HG02623 (cell line): Measurements from ENCODE around the gene GOSR1.
"Not testable (repeated sequence)": the region's sequence is repeated elsewhere in the genome, so short reads cannot be mapped to it uniquely, and the experiment has no call there.

Source experiments
- ATAC-seq: cut with Tn5 transposase; IDR thresholded peaks from one replicate; pipeline ENCODE4 v1.9.1; 2021; ENCODE audit warnings: moderate library complexity; ENCODE audit not compliant: unreplicated experiment

The GOSR1 gene

DNA sequence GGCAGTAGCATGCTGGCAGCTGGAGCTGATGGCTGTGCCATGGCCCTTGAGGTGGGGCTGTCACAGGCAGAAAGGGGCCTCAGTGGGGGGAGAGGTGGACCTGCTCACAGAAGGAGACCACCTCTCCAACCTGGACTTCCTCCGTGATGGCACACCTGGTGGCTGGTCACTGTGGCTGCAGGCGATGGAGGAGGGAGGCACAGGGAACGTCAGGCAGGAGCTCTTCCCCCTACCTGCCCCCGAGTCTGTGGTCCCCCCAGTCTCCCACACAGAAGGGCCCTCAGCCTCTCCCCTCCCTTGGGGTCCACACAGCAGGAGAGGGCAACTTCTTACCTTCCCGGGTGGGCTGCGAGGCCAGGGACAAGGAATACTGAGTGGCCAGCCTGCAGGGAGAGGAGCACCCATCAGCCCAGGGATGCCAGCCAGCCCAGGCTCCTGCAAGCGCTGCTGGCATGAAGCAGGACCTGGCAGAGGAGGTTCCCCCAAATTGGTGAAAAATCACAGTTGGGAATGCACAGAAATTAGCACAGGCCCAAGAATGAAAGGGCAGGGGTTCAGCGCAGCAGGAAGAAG, 96.5 kb downstream of the GOSR1 start:
- ATAC-seq: no peak

DNA sequence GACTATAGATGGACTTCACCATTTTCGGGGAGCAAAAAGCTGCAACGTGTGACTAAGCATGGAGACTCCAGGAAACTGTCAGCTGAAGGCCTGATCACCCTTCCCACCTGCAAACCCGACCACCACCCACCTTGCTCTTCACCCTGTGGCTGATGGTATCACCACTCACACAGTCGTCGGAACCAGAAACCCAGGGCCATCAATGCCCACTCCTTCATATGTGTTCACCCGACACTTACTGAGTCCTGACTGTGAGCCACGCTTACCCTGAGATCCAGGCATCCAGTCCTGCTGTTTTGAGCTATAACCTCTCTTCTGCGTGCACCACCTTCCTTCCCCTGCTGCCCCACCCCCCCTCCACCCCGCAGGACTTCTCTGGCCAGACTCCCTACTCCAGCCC, 97.1 kb downstream of the GOSR1 start:
- not testable (repeated sequence) for ATAC-seq

GRCh38 chr17:30574806-30575205, 97.6 kb downstream of the GOSR1 start:
- ATAC-seq: not testable (repeated sequence)

DNA sequence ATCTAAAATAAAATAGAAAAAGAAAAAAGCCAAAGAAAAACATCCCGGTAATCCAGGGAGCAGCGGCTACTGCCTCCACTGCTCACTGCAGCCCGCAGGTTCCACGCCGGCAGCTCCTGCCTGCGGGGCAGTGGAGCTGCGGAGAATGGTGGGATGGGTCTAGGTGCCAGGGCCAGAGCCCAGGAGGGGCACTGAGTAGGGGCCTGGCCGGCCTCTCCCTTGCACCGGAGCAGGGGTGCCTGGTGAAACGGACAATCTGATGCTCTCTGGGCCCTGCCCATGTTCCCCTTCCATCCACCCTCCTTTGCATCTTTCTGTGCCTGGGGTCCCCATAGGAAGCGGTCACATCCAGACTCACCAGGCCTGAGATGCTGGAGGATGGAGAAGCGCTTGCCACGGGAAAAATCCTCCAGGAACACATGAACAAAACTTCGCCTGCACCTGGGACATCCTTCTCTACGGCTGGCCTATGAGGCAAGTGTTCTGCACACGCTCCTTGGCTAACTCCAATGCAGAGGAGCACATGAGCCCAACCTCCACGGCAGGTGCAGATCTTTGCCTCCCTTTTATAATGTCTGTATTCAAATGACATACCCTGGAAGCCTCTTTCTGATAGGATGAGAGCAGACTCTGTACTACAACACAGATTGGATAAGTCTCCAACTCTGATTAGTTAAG, 98.6 kb downstream of the GOSR1 start:
- not testable (repeated sequence) for ATAC-seq

DNA sequence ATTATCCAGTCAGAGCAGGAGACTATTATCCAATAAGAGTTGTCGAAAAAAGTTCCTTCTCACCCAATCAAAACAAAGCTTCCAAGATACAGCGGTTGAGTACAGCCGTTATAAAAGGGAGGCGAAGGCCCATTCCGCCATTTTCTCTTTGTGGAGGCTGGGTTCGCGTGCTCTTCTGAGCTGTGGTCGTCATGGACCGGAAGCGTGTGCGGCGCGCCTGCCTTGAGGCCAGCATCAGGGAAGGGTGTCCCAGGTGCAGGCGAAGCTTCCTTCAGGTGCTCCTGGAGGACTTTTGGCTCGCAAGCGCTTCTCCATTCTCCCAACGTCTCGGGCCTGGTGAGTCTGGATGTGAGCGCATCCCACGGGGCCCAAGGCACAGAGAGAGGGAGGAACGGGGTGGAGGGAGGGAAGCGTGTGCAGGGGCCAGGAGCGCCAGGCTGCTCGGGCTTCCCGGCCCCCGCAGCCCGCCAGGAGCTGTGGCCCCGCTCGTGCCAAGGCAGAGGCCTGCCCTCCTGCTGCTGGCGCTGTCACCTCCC, 99.2 kb downstream of the GOSR1 start:
- ATAC-seq: no peak
